Esophagus muscularis mucosa (tissue), 3 donors: ENCODE data around the gene LINC01488.

ENCODE experiments used
- POLR2A ChIP-seq: fragments of 450-650 bp; IDR thresholded peaks from one replicate; pipeline ENCODE4 v1.6.1; 2017; ENCODE audit warnings: antibody characterized with exemption, moderate library complexity, mild to moderate bottlenecking, low read depth
- POLR2AphosphoS5 ChIP-seq, 2 donors: sonication (generic); formaldehyde crosslinking; IDR thresholded peaks; one replicate each; pipeline ENCODE4 v1.6.1; 2017; ENCODE audit warnings: antibody characterized with exemption in 2 of 2
- TF ChIP-seq, protein P1 (sequence below), 3 experiments: fragments of 200-600 bp in 2 of 3; fragments of 450-650 bp in 1 of 3; sonication (generic) in 2 of 3; IDR thresholded peaks; one replicate each; pipeline ENCODE4 v1.5.1; 2017 to 2019; ENCODE audit warnings: antibody characterized with exemption in 3 of 3, mild to moderate bottlenecking in 2 of 3, moderate library complexity in 1 of 3

DNA sequence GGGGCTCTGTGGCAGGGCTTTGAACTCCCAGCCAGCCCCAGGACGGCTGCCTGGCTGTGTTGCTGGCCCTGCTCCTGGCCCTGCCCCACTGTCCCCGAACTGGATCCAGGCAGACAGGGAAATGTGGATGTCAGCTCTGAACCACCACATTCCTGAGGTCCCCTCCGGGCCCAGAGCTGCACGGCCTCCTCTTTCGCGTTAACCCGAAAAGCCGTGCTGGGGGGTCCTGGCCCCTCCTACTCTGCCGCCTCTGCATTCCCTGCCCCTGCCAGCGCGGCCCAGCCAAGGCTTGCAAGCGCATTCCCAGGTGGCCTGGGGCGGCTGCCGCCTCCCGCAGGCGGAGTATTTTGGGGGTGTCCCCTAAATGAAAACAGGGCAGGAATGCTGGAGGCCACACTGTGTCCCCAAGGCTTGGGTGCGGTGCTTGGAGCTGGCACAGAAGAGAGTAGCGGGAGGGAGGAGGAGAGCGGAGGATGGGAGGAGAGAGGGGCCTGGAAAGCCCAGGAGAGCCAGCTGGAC, 5.4 kb downstream of the LINC01488 start:
- TF ChIP-seq, protein P1, sequence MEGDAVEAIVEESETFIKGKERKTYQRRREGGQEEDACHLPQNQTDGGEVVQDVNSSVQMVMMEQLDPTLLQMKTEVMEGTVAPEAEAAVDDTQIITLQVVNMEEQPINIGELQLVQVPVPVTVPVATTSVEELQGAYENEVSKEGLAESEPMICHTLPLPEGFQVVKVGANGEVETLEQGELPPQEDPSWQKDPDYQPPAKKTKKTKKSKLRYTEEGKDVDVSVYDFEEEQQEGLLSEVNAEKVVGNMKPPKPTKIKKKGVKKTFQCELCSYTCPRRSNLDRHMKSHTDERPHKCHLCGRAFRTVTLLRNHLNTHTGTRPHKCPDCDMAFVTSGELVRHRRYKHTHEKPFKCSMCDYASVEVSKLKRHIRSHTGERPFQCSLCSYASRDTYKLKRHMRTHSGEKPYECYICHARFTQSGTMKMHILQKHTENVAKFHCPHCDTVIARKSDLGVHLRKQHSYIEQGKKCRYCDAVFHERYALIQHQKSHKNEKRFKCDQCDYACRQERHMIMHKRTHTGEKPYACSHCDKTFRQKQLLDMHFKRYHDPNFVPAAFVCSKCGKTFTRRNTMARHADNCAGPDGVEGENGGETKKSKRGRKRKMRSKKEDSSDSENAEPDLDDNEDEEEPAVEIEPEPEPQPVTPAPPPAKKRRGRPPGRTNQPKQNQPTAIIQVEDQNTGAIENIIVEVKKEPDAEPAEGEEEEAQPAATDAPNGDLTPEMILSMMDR (IDR thresholded peaks at IDR 0.05) = no peak
- TF ChIP-seq POLR2A (no peak), POLR2AphosphoS5 (IDR thresholded peaks at IDR 0.05) (no peak)
